WTC11 (cell line): ENCODE data around the gene H2AZ2.

Experiments
- CBFB ChIP-seq: sonication (generic); formaldehyde crosslinking; IDR thresholded peaks from 2 replicates; pipeline ENCODE4 v1.8.1; 2022; ENCODE audit warnings: mild to moderate bottlenecking, low read depth, missing genetic modification reagents
- CTCF ChIP-seq: fragments of 200-600 bp; IDR thresholded peaks from 2 replicates; pipeline ENCODE4 v1.8.0; 2022; ENCODE audit warnings: antibody characterized with exemption
- ESRRA ChIP-seq: sonication (generic); formaldehyde crosslinking; IDR thresholded peaks from 2 replicates; pipeline ENCODE4 v1.8.1; 2022; ENCODE audit warnings: mild to moderate bottlenecking, missing genetic modification reagents, borderline replicate concordance
- FOXK1 ChIP-seq: sonication (generic); formaldehyde crosslinking; IDR thresholded peaks from 2 replicates; pipeline ENCODE4 v1.8.0; 2022; ENCODE audit warnings: mild to moderate bottlenecking, moderate library complexity, missing genetic modification reagents
- JUN ChIP-seq: sonication (generic); formaldehyde crosslinking; IDR thresholded peaks from 2 replicates; pipeline ENCODE4 v1.8.0; 2023; ENCODE audit warnings: mild to moderate bottlenecking, missing genetic modification reagents
- PREB ChIP-seq: sonication (generic); formaldehyde crosslinking; IDR thresholded peaks from 2 replicates; pipeline ENCODE4 v1.8.1; 2022; ENCODE audit warnings: mild to moderate bottlenecking, missing genetic modification reagents, moderate library complexity, borderline replicate concordance
- SMAD3 ChIP-seq: sonication (generic); formaldehyde crosslinking; IDR thresholded peaks from 2 replicates; pipeline ENCODE4 v1.8.0; 2022; ENCODE audit warnings: missing genetic modification reagents, mild to moderate bottlenecking, borderline replicate concordance
- SMAD4 ChIP-seq: sonication (generic); formaldehyde crosslinking; IDR thresholded peaks from 2 replicates; pipeline ENCODE4 v1.8.0; 2022; ENCODE audit warnings: mild to moderate bottlenecking, missing genetic modification reagents
- SP1 ChIP-seq: sonication (generic); formaldehyde crosslinking; conservative IDR thresholded peaks from 2 replicates; pipeline ENCODE4 v1.8.1; 2022; ENCODE audit warnings: missing genetic modification reagents
- TCF7 ChIP-seq: sonication (generic); formaldehyde crosslinking; IDR thresholded peaks from 2 replicates; pipeline ENCODE4 v1.8.0; 2022; ENCODE audit warnings: mild to moderate bottlenecking, low read depth, missing genetic modification reagents, moderate library complexity
- ZBTB21 ChIP-seq: sonication (generic); formaldehyde crosslinking; IDR thresholded peaks from 2 replicates; pipeline ENCODE4 v1.8.1; 2023; ENCODE audit warnings: mild to moderate bottlenecking, missing genetic modification reagents, borderline replicate concordance
- ZBTB43 ChIP-seq: sonication (generic); formaldehyde crosslinking; IDR thresholded peaks from 2 replicates; pipeline ENCODE4 v1.8.1; 2023; ENCODE audit warnings: mild to moderate bottlenecking, missing genetic modification reagents
- ZNF138 ChIP-seq: sonication (generic); formaldehyde crosslinking; conservative IDR thresholded peaks from 2 replicates; pipeline ENCODE4 v1.8.1; 2022; ENCODE audit warnings: mild to moderate bottlenecking, moderate library complexity, missing genetic modification reagents
- ZSCAN18 ChIP-seq: fragments of 250-450 bp; sonication (Bioruptor Pico); IDR thresholded peaks from 2 replicates; pipeline ENCODE4 v2.1.2; 2022; ENCODE audit warnings: mild to moderate bottlenecking, moderate library complexity

- TF ChIP-seq SMAD3 (CRISPR knock-in tag) (no peak), CTCF (no peak), PREB (CRISPR knock-in tag) (no peak), JUN (CRISPR knock-in tag) (no peak), ZSCAN18 (CRISPR knock-in tag) (no peak), ESRRA (CRISPR knock-in tag) (no peak), ZNF138 (CRISPR knock-in tag) (no peak), ZBTB43 (CRISPR knock-in tag) (no peak), ZBTB21 (CRISPR knock-in tag) (no peak), FOXK1 (CRISPR knock-in tag) (no peak), SP1 (no peak), TCF7 (CRISPR knock-in tag) (no peak), SMAD4 (CRISPR knock-in tag) (no peak), CBFB (no peak)
Observed at GRCh38 chr7:44891791-44892190, 43.9 kb upstream of the H2AZ2 start.
